GM12874 (cell line): ENCODE data around the gene MAN2C1.

Experiments
- CTCF ChIP-seq: IDR thresholded peaks from 2 replicates; pipeline ENCODE4 v1.5.1; 2011; ENCODE audit warnings: low read depth, mild to moderate bottlenecking, control low read depth, low read length, moderate library complexity; ENCODE audit not compliant: insufficient read depth

MAN2C1 gene

GRCh38 chr15:75360391-75360790 lies 8.0 kb downstream of the MAN2C1 start:
- TF ChIP-seq CTCF: no peak

- no peak for TF ChIP-seq CTCF
Observed at GRCh38 chr15:75359537-75360250, 8.7 kb downstream of the MAN2C1 start.

- TF ChIP-seq CTCF: no peak
Observed at GRCh38 chr15:75358771-75359536, 9.5 kb downstream of the MAN2C1 start.

GRCh38 chr15:75357976-75358673 lies 10.3 kb downstream of the MAN2C1 start:
- no peak for TF ChIP-seq CTCF

- no peak for TF ChIP-seq CTCF
Observed at GRCh38 chr15:75356517-75356916, 11.9 kb downstream of the MAN2C1 start.

- no peak for TF ChIP-seq CTCF
Observed at GRCh38 chr15:75356006-75356405, 12.4 kb downstream of the MAN2C1 start.

- no peak for TF ChIP-seq CTCF
Observed at GRCh38 chr15:75355369-75355768, 13.0 kb downstream of the MAN2C1 start.
